ENCODE measurements around the gene DNAJC4. TPM values are rescaled to one million over a fixed set of nuclear protein-coding genes. Genes with fewer than 3 reads are reported as not detected.

DNAJC4 gene
- total RNA-seq, 4 donors from 2014 or later: 10.9 to 48.6 (median 21.9) TPM

- WGBS, 2 donors: 85 to 89% methylated on average over 9 of the region's 9 CpGs
- no peaks in the 10 kb centered on the region for H3K27me3 ChIP-seq
- no peak for DNase-seq
- H3K4me1 ChIP-seq: no peaks in the 10 kb centered on the region
- H3K4me3 ChIP-seq (replicated peaks in 1 of 3): no peak overlapping the region
- peaks cover 81 to 83% of the 10 kb centered on the region in 2 donors for H3K36me3 ChIP-seq
- H3K9me3 ChIP-seq: no peaks in the 10 kb centered on the region
- no peak for TF ChIP-seq CTCF (IDR thresholded peaks at IDR 0.05)
- no peak for TF ChIP-seq POLR2A (IDR thresholded peaks at IDR 0.05)
- H3K27ac ChIP-seq: no peak overlapping the region
- intact Hi-C loops (cut with DNase I): no loop called here
These were observed 33.7 kb upstream of the DNAJC4 start for GRCh38 chr11:64196626-64197025.

- peaks cover 88 to 94% of the 10 kb centered on the region in 2 donors for H3K36me3 ChIP-seq
- H3K27ac ChIP-seq: no peak overlapping the region
- H3K4me1 ChIP-seq: no peaks in the 10 kb centered on the region
- no peak overlapping the region for H3K4me3 ChIP-seq (replicated peaks in 1 of 3)
- intact Hi-C loops (cut with DNase I): no loop called here
- TF ChIP-seq CTCF (IDR thresholded peaks at IDR 0.05) (no peak), POLR2A (IDR thresholded peaks at IDR 0.05) (no peak)
- no peaks in the 10 kb centered on the region for H3K27me3 ChIP-seq
- no peak for DNase-seq
- no peaks in the 10 kb centered on the region for H3K9me3 ChIP-seq
- 98 to 100% methylated on average over 2 of the region's 2 CpGs for WGBS, 2 donors
These were observed 31.8 kb upstream of the DNAJC4 start for GRCh38 chr11:64198511-64198910.

- DNase-seq: no peak
- H3K4me1 ChIP-seq: peaks cover 9 to 13% of the 10 kb centered on the region in 2 donors
- no peaks in the 10 kb centered on the region for H3K27me3 ChIP-seq
- intact Hi-C loops (cut with DNase I): no loop called here
- H3K4me3 ChIP-seq (replicated peaks in 1 of 3): no peak overlapping the region
- 90 to 94% methylated on average over 3 of the region's 3 CpGs for WGBS, 2 donors
- TF ChIP-seq CTCF (IDR thresholded peaks at IDR 0.05): no peak
- TF ChIP-seq POLR2A (IDR thresholded peaks at IDR 0.05): no peak
- no peaks in the 10 kb centered on the region for H3K9me3 ChIP-seq
- peaks cover 61 to 68% of the 10 kb centered on the region in 2 donors for H3K36me3 ChIP-seq
- H3K27ac ChIP-seq: no peak overlapping the region
These were observed 28.8 kb upstream of the DNAJC4 start for GRCh38 chr11:64201543-64201942.

GRCh38 chr11:64202992-64203391 lies 27.4 kb upstream of the DNAJC4 start:
- Histone ChIP-seq H3K27ac (no peak overlapping the region), H3K9me3 (no peaks in the 10 kb centered on the region), H3K27me3 (no peaks in the 10 kb centered on the region), H3K4me3 (replicated peaks in 1 of 3) (no peak overlapping the region), H3K36me3 (peaks cover 47 to 53% of the 10 kb centered on the region in 2 donors), H3K4me1 (peaks cover 9 to 20% of the 10 kb centered on the region in 2 donors)
- no peak for DNase-seq
- WGBS, 2 donors: 97 to 99% methylated on average over 9 of the region's 9 CpGs
- TF ChIP-seq POLR2A (IDR thresholded peaks at IDR 0.05): no peak
- no peak for TF ChIP-seq CTCF (IDR thresholded peaks at IDR 0.05)
- intact Hi-C loops (cut with DNase I): no loop called here

- Histone ChIP-seq H3K4me1 (peaks cover 9 to 25% of the 10 kb centered on the region in 2 donors), H3K9me3 (no peaks in the 10 kb centered on the region), H3K27me3 (no peaks in the 10 kb centered on the region), H3K27ac (no peak overlapping the region), H3K4me3 (replicated peaks in 1 of 3) (no peak overlapping the region), H3K36me3 (peaks cover 41 to 48% of the 10 kb centered on the region in 2 donors)
- no peak for DNase-seq
- intact Hi-C loops (cut with DNase I): no loop called here
- TF ChIP-seq POLR2A (IDR thresholded peaks at IDR 0.05) (no peak), CTCF (IDR thresholded peaks at IDR 0.05) (no peak)
- 88% methylated on average over 27 of the region's 27 CpGs for WGBS, 2 donors
These were observed 26.8 kb upstream of the DNAJC4 start for GRCh38 chr11:64203421-64204079.

Data from thyroid gland (tissue), 4 donors.